GM12801 (cell line): ENCODE data around the gene SEC14L6.

Source experiments
- CTCF ChIP-seq: IDR thresholded peaks from one replicate; pipeline ENCODE4 v1.5.1; 2011; ENCODE audit warnings: control low read depth; ENCODE audit not compliant: insufficient read length; ENCODE audit errors: extremely low read depth

SEC14L6 gene

GRCh38 chr22:30495041-30495784 is 51.3 kb downstream of the SEC14L6 start:
- TF ChIP-seq CTCF, result no peak

GRCh38 chr22:30492144-30492543 is 54.4 kb downstream of the SEC14L6 start:
- TF ChIP-seq CTCF, result no peak

- TF ChIP-seq CTCF, result no peak
Observed at GRCh38 chr22:30491381-30491780, 55.2 kb downstream of the SEC14L6 start.

- TF ChIP-seq CTCF, result no peak
Observed at GRCh38 chr22:30490399-30490798, 56.1 kb downstream of the SEC14L6 start.

GRCh38 chr22:30488121-30488520 is 58.4 kb downstream of the SEC14L6 start:
- no peak for TF ChIP-seq CTCF

- no peak for TF ChIP-seq CTCF
Observed at GRCh38 chr22:30486661-30487115, 59.9 kb downstream of the SEC14L6 start.

GRCh38 chr22:30486118-30486517 is 60.4 kb downstream of the SEC14L6 start:
- TF ChIP-seq CTCF, result no peak
